Keratinocyte (primary cell): ENCODE data around the gene VASH2.

Experiments
- CTCF ChIP-seq, 3 experiments: IDR thresholded peaks in 1 of 3; conservative IDR thresholded peaks in 1 of 3; optimal IDR thresholded peaks in 1 of 3; 2 replicates in 2 of 3; 3 replicates in 1 of 3; pipeline versions ENCODE3 to v1.5.1; 2011; ENCODE audit warnings: low read length in 3 of 3, mild to moderate bottlenecking in 3 of 3, moderate library complexity in 2 of 3, control low read depth in 1 of 3, inconsistent platforms in 1 of 3; ENCODE audit not compliant: insufficient read depth in 2 of 3; ENCODE audit errors: extremely low read depth in 1 of 3
- EZH2 ChIP-seq: IDR thresholded peaks from one replicate; pipeline ENCODE4 v1.6.1; 2012; ENCODE audit warnings: inconsistent platforms, mild to moderate bottlenecking, low read length, moderate library complexity

- TF ChIP-seq CTCF (optimal IDR thresholded peaks at IDR 0.05 in 1 of 3, IDR thresholded peaks at IDR 0.05 in 1 of 3, conservative IDR thresholded peaks at IDR 0.05 in 1 of 3; ENCODE audit: extremely low read depth in 1 of 3, insufficient read depth in 2 of 3, low read length in 3 of 3) (no peak), EZH2 (no peak)
Measured at GRCh38 chr1:212952641-212952976, 2.3 kb downstream of the VASH2 start.
